HG02970 (cell line): ENCODE data around the gene FANCC.
"Not testable (repeated sequence)": the region's sequence is repeated elsewhere in the genome, so short reads cannot be mapped to it uniquely, and the experiment has no call there.

ENCODE experiments used
- ATAC-seq: cut with Tn5 transposase; IDR thresholded peaks from one replicate; pipeline ENCODE4 v1.9.1; 2021; ENCODE audit warnings: mild to moderate bottlenecking, moderate library complexity, moderate number of reproducible peaks; ENCODE audit not compliant: unreplicated experiment, low FRiP score

FANCC gene

GRCh38 chr9:95284162-95285080 is 33.1 kb downstream of the FANCC start:
- ATAC-seq, result no peak

GRCh38 chr9:95283673-95284072 is 33.8 kb downstream of the FANCC start:
- no peak for ATAC-seq

- no peak for ATAC-seq
Observed at GRCh38 chr9:95282332-95282731, 35.2 kb downstream of the FANCC start.

- ATAC-seq, result no peak
Observed at GRCh38 chr9:95280745-95281144, 36.8 kb downstream of the FANCC start.

- no peak for ATAC-seq
Observed at GRCh38 chr9:95277509-95277908, 40.0 kb downstream of the FANCC start.

- no peak for ATAC-seq
Observed at GRCh38 chr9:95276395-95276954, 41.0 kb downstream of the FANCC start.

GRCh38 chr9:95274160-95274559 is 43.3 kb downstream of the FANCC start:
- ATAC-seq, result not testable (repeated sequence)

GRCh38 chr9:95273369-95274022 is 44.0 kb downstream of the FANCC start:
- ATAC-seq, result no peak

- no peak for ATAC-seq
Observed at GRCh38 chr9:95272830-95273229, 44.7 kb downstream of the FANCC start.

- no peak for ATAC-seq
Observed at GRCh38 chr9:95270790-95271189, 46.7 kb downstream of the FANCC start.

- ATAC-seq, result not testable (repeated sequence)
Observed at GRCh38 chr9:95269803-95270773, 47.4 kb downstream of the FANCC start.

GRCh38 chr9:95268681-95269080 is 48.8 kb downstream of the FANCC start:
- no peak for ATAC-seq

- ATAC-seq, result no peak
Observed at GRCh38 chr9:95266649-95267048, 50.9 kb downstream of the FANCC start.

GRCh38 chr9:95265960-95266359 is 51.5 kb downstream of the FANCC start:
- no peak for ATAC-seq

GRCh38 chr9:95264954-95265615 is 52.4 kb downstream of the FANCC start:
- no peak for ATAC-seq

- ATAC-seq, result no peak
Observed at GRCh38 chr9:95261890-95262289, 55.6 kb downstream of the FANCC start.

GRCh38 chr9:95250462-95251221 is 66.9 kb downstream of the FANCC start:
- no peak for ATAC-seq

GRCh38 chr9:95249986-95250385 is 67.5 kb downstream of the FANCC start:
- ATAC-seq, result no peak

GRCh38 chr9:95246547-95246946 is 71.0 kb downstream of the FANCC start:
- no peak for ATAC-seq
